K562 (cell line): ENCODE data around the gene TCEAL9. TPM values are rescaled to one million over a fixed set of nuclear protein-coding genes. Genes with fewer than 3 reads are reported as not detected.
A peak's percentile ranks its signal among the peaks of the same experiment; 100 is the strongest.

Experiments used
- ATAC-seq: fragments of 200-7000 bp; cut with Tn5 transposase; 3 replicates; pipeline ENCODE4 v1.9.1; 2020; ENCODE audit warnings: moderate library complexity
- BruUV-seq: library from RNA; stranded (reverse); fragments of 400-500 nt; replicated peaks from 2 replicates; lab custom pipeline; 2021; lab: Mats Ljungman, UMichigan
- CTCF ChIA-PET: fragments of 300-600 bp; formaldehyde crosslinking; extraction: SDS; loops from one replicate; lab custom pipeline; 2021; ENCODE audit warnings: low intra/inter-chr PET ratio; lab: Yijun Ruan, JAX
- POLR2A ChIA-PET: fragments of 300-600, 350-650 bp; sonication (Branson Sonifier 250); formaldehyde crosslinking; extraction: SDS; loops from one replicate; lab custom pipeline; 2021; ENCODE audit warnings: antibody characterized with exemption, inconsistent platforms; lab: Yijun Ruan, JAX
- DNase-seq, 4 experiments: peaks; one replicate each; pipeline versions ENCODE4 v3.0.0 to v3.0.0-alpha.2; 2011 to 2018; ENCODE audit warnings: low spot score in 3 of 4, mixed read lengths in 3 of 4; ENCODE audit errors: extremely low read depth in 1 of 4
- FAIRE-seq: peaks from 2 replicates; lab custom pipeline; 2011; peaks lifted over from hg19 to GRCh38; lab: Jason Lieb, UNC
- H2AFZ ChIP-seq: 2 replicates; pipeline ENCODE4 v1.6.0; 2011; ENCODE audit warnings: low read depth, low read length, control low read depth, inconsistent platforms
- H3K27ac ChIP-seq: fragments of 200-600 bp; 3 replicates; pipeline ENCODE4 v1.8.0; 2011; ENCODE audit warnings: low read depth, mild to moderate bottlenecking, control low read depth, inconsistent platforms, low read length, moderate library complexity, mixed read lengths; ENCODE audit errors: extremely low read depth
- H3K27me3 ChIP-seq, 2 experiments: fragments of 300-600 bp in 1 of 2; 2 replicates in 1 of 2; 3 replicates in 1 of 2; pipeline versions ENCODE4 v1.6.0 to v1.8.0; 2011; ENCODE audit warnings: inconsistent platforms in 2 of 2, low read length in 2 of 2, mild to moderate bottlenecking in 1 of 2, mixed read lengths in 1 of 2, moderate library complexity in 1 of 2; ENCODE audit not compliant: control insufficient read depth in 2 of 2, insufficient read depth in 2 of 2
- H3K36me3 ChIP-seq: fragments of 300-600 bp; 3 replicates; pipeline ENCODE4 v1.8.0; 2011; ENCODE audit warnings: mild to moderate bottlenecking, low read length, inconsistent platforms; ENCODE audit not compliant: control insufficient read depth, insufficient read depth
- H3K4me1 ChIP-seq, 2 experiments: fragments of 200-600 bp in 1 of 2; replicated peaks in 1 of 2; 2 replicates in 1 of 2; 3 replicates in 1 of 2; pipeline versions ENCODE4 v1.5.1 to v1.8.0; 2011; ENCODE audit warnings: inconsistent platforms in 2 of 2, low read length in 2 of 2, mild to moderate bottlenecking in 1 of 2, mixed read lengths in 1 of 2, moderate library complexity in 1 of 2; ENCODE audit not compliant: control insufficient read depth in 2 of 2, insufficient read depth in 2 of 2
- H3K4me2 ChIP-seq: 2 replicates; pipeline ENCODE4 v1.6.1; 2011; ENCODE audit warnings: low read length, control low read depth, inconsistent platforms, mixed read lengths; ENCODE audit not compliant: insufficient read depth
- H3K4me3 ChIP-seq: fragments of 200-600 bp; sonication (generic), shearing (Covaris generic); 2 replicates; pipeline ENCODE4 v1.5.1; 2016; ENCODE audit warnings: control low read depth, inconsistent platforms
- H3K79me2 ChIP-seq: fragments of 200-600 bp; 3 replicates; pipeline ENCODE4 v1.8.0; 2011; ENCODE audit warnings: low read length, inconsistent platforms; ENCODE audit not compliant: control insufficient read depth, insufficient read depth
- H3K9ac ChIP-seq, 2 experiments: 2 replicates each; pipeline versions ENCODE4 v1.6.0 to v1.6.1; 2011; ENCODE audit warnings: low read depth in 2 of 2, low read length in 2 of 2, control low read depth in 1 of 2, inconsistent platforms in 1 of 2, mild to moderate bottlenecking in 1 of 2, mixed read lengths in 1 of 2; ENCODE audit not compliant: insufficient read depth in 1 of 2
- H3K9me1 ChIP-seq: one replicate; pipeline ENCODE4 v1.6.0; 2011; ENCODE audit warnings: inconsistent platforms, mild to moderate bottlenecking, low read length, moderate library complexity; ENCODE audit not compliant: control insufficient read depth, insufficient read depth
- H3K9me3 ChIP-seq: replicated peaks from 2 replicates; pipeline ENCODE4 v1.5.1; 2011; ENCODE audit warnings: low read depth, low read length, inconsistent platforms; ENCODE audit not compliant: control insufficient read depth, insufficient read depth
- H4K20me1 ChIP-seq: replicated peaks from 2 replicates; pipeline ENCODE4 v1.6.1; 2011; ENCODE audit warnings: low read length, inconsistent platforms, mixed read lengths; ENCODE audit not compliant: control insufficient read depth, insufficient read depth
- CREM ChIP-seq: IDR thresholded peaks from 2 replicates; pipeline ENCODE4 v1.6.1; 2014; ENCODE audit warnings: antibody characterized with exemption, low read depth
- DMBX1 ChIP-seq: fragments of 250-450 bp; sonication (Bioruptor Pico); IDR thresholded peaks from 2 replicates; pipeline ENCODE4 v1.8.0; 2022; ENCODE audit warnings: inconsistent platforms, mild to moderate bottlenecking, moderate library complexity, borderline replicate concordance
- DPF2 ChIP-seq: fragments of 450-650 bp; IDR thresholded peaks from 2 replicates; pipeline ENCODE4 v1.6.1; 2016
- ERF ChIP-seq: fragments of 450-650 bp; formaldehyde crosslinking; IDR thresholded peaks from 2 replicates; pipeline ENCODE4 v1.4.0; 2020; ENCODE audit warnings: mild to moderate bottlenecking, mixed read lengths
- MEIS2 ChIP-seq: fragments of 450-650 bp; IDR thresholded peaks from 2 replicates; pipeline ENCODE4 v1.6.1; 2014; ENCODE audit warnings: mild to moderate bottlenecking; ENCODE audit not compliant: partially characterized antibody
- MTA3 ChIP-seq: fragments of 450-650 bp; formaldehyde crosslinking; IDR thresholded peaks from 2 replicates; pipeline ENCODE4 v1.6.1; 2017; ENCODE audit warnings: mild to moderate bottlenecking, borderline replicate concordance
- SMAD4 ChIP-seq: fragments of 250-450 bp; sonication (Bioruptor Pico); conservative IDR thresholded peaks from 2 replicates; pipeline ENCODE4 v1.8.0; 2021; ENCODE audit warnings: inconsistent platforms, mild to moderate bottlenecking, moderate library complexity
- STAT5B ChIP-seq: fragments of 250-450 bp; sonication (Bioruptor Pico); IDR thresholded peaks from 2 replicates; pipeline ENCODE4 v1.8.0; 2021; ENCODE audit warnings: mild to moderate bottlenecking, inconsistent platforms
- ZNF324 ChIP-seq: fragments of 250-450 bp; sonication (Bioruptor Pico); IDR thresholded peaks from 2 replicates; pipeline ENCODE4 v1.4.0; 2020; ENCODE audit warnings: mild to moderate bottlenecking
- ZNF76 ChIP-seq: fragments of 250-450 bp; sonication (Bioruptor Pico); IDR thresholded peaks from 2 replicates; pipeline ENCODE4 v1.4.0; 2020; ENCODE audit warnings: mild to moderate bottlenecking, moderate library complexity, borderline replicate concordance
- WGBS: fragments of 100-300 bp; shearing (Covaris generic); methylation state at CpG from one replicate; pipeline ENCODE4 v1.1.6; 2016; ENCODE audit warnings: low coverage, mixed read lengths; ENCODE audit not compliant: insufficient coverage; ENCODE audit errors: missing lambda C conversion rate; 5-methylcytosine and 5-hydroxymethylcytosine counted together
- in situ Hi-C: fragments of 300-500 bp; cut with MboI; formaldehyde crosslinking; loops from 4 replicates; pipeline ENCODE4 v1.15.0; 2018; ENCODE audit warnings: inconsistent platforms, mixed read lengths
- intact Hi-C: fragments of 100-400 bp; cut with micrococcal nuclease; formaldehyde crosslinking; loops from 2 replicates; pipeline ENCODE4 v1.14.2; 2022
- polyA plus RNA-seq, 8 experiments: library from polyadenylated mRNA; depleted of rRNA in 4 of 8; stranded (reverse) in 5 of 8; unstranded in 3 of 8; fragments of >200 nt; fragmentation: Nextera tagmentation in 2 of 8; fragmentation: Illumina TruSeq in 1 of 8; extraction: Ambion mirVana in 2 of 8; extraction: Trizol in 1 of 8; gene quantifications; 2 replicates each; pipeline versions ENCODE4 v1.2.1 to v1.2.3, GENCODE V29; 2011 to 2014; ENCODE audit warnings: inconsistent platforms in 1 of 8, missing spikeins in 1 of 8
- total RNA-seq, 7 experiments: library from RNA; depleted of rRNA in 6 of 7; stranded (reverse); fragments of >200 nt in 6 of 7; fragmentation: Illumina TruSeq in 2 of 7; extraction: Trizol in 2 of 7; gene quantifications; 2 replicates each; pipeline versions ENCODE4 v1.2.1 to v1.2.3, GENCODE V29; 2011 to 2021; ENCODE audit warnings: low replicate concordance in 1 of 7
- TF ChIP-seq, protein P1 (sequence below): sonication (generic); IDR thresholded peaks from 2 replicates; pipeline ENCODE4 v1.6.1; 2016
- TF ChIP-seq, protein P2 (sequence below), 2 experiments: IDR thresholded peaks; 2 replicates each; pipeline ENCODE4 v1.6.1; 2011; ENCODE audit warnings: borderline replicate concordance in 1 of 2, control low read depth in 1 of 2, low read depth in 1 of 2, low read length in 1 of 2, mild to moderate bottlenecking in 1 of 2, mixed read lengths in 1 of 2, moderate library complexity in 1 of 2; ENCODE audit not compliant: insufficient read depth in 1 of 2, insufficient read length in 1 of 2, poor library complexity in 1 of 2, severe bottlenecking in 1 of 2; ENCODE audit errors: extremely low read depth in 1 of 2
- TF ChIP-seq, protein P3 (sequence below): fragments of 450-650 bp; IDR thresholded peaks from 2 replicates; pipeline ENCODE4 v1.6.1; 2016

The TCEAL9 gene
- total and polyA plus RNA-seq, 9 of the 15 experiments (the other 6 are each of a cell fraction or from before 2014, with no cell fraction given), result 16.2 to 106 (median 69.6) TPM

DNA sequence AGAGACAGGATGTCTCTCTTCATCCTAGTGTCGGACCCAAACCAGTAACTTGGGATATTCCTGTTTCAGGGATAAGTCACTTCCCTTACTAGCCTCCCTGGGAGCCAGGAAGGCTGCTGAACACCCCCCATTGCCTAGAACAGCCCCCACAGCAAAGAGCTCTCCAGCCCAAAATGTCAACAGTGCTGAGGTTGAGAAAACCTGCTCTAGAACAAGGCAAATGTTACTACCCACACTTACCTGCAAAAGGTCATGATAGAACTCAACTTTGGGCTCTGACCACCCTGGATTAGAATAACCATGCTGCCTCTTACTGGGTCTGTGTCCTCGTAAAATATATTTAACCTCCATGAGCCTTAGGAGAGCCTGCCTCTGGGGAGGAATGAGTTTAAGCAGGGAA lies 40.4 kb downstream of the TCEAL9 start:
- 38% methylated on average over 2 of the region's 2 CpGs for WGBS
- Histone ChIP-seq H3K4me2 (no peak overlapping the region), H3K9me3 (no peaks in the 10 kb centered on the region), H4K20me1 (no peaks in the 10 kb centered on the region)
- ATAC-seq, result no peak
- CTCF ChIA-PET, result no interaction called here
- TF ChIP-seq, protein P1, sequence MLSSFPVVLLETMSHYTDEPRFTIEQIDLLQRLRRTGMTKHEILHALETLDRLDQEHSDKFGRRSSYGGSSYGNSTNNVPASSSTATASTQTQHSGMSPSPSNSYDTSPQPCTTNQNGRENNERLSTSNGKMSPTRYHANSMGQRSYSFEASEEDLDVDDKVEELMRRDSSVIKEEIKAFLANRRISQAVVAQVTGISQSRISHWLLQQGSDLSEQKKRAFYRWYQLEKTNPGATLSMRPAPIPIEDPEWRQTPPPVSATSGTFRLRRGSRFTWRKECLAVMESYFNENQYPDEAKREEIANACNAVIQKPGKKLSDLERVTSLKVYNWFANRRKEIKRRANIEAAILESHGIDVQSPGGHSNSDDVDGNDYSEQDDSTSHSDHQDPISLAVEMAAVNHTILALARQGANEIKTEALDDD, result no peak
- no peak for TF ChIP-seq MTA3
- no peak for TF ChIP-seq DMBX1 (CRISPR knock-in tag)
- TF ChIP-seq, all 486 proteins: peak for 0
- no peaks in the 10 kb centered on the region for H3K9me1 ChIP-seq
- H3K9ac ChIP-seq, result no peak overlapping the region
- H3K27ac ChIP-seq, result no peak overlapping the region
- no peak overlapping the region for H2AFZ ChIP-seq
- POLR2A ChIA-PET, result no interaction called here
- no TSS peak for BruUV-seq
- DNase-seq (no peak), FAIRE-seq (no peak)
- H3K4me1 ChIP-seq, result peaks cover 0 to 11% of the 10 kb centered on the region in 2 experiments; a peak in 3 of 5 replicates
- no peaks in the 10 kb centered on the region for H3K79me2 ChIP-seq
- intact Hi-C loops (no loop called here), in situ Hi-C loops (no loop called here)
- no peaks in the 10 kb centered on the region for H3K36me3 ChIP-seq
- no peak overlapping the region for H3K4me3 ChIP-seq
- no peaks in the 10 kb centered on the region for H3K27me3 ChIP-seq

DNA sequence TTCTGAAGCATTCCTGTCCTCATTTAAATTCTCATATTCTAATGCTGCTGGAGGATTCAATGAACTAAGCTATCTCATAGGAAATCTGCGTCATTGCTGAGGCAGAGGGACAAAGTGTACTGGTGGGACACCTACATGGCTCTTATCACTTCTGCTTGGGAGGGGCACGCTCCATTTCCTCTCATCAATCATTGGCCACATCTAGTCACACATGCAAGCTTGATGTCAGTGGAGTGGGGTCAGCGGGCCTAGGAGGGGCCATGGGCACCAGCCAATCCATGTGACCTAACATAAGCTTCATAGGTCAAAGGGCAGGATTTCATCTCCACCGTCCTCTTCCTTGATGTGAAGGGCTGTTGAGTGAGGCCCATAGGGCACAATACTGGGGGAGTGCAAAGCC lies 41.4 kb downstream of the TCEAL9 start:
- intact Hi-C loops (no loop called here), in situ Hi-C loops (no loop called here)
- ATAC-seq, result peak; percentile 45; the same call in 1 of the 3 replicates
- Histone ChIP-seq H3K36me3 (no peaks in the 10 kb centered on the region), H4K20me1 (no peaks in the 10 kb centered on the region), H2AFZ (peak overlapping the region; percentile 2; the same call in 1 of the 2 replicates), H3K4me1 (peaks cover 0 to 11% of the 10 kb centered on the region in 2 experiments; a peak in 3 of 5 replicates), H3K9me3 (no peaks in the 10 kb centered on the region), H3K79me2 (no peaks in the 10 kb centered on the region), H3K9me1 (no peaks in the 10 kb centered on the region), H3K9ac (no peak overlapping the region), H3K4me2 (no peak overlapping the region), H3K27me3 (no peaks in the 10 kb centered on the region), H3K4me3 (no peak overlapping the region), H3K27ac (peak overlapping the region; percentile 74; the same call in 1 of the 3 replicates)
- CTCF ChIA-PET, result no interaction called here
- no peak for DNase-seq
- no TSS peak for BruUV-seq
- WGBS, result 15% methylated on average over 4 of the region's 4 CpGs
- no peak for FAIRE-seq
- POLR2A ChIA-PET, result interaction anchor here (0.6 kb wide), 2 partner anchors 75 to 295 kb away, joined by 3 to 4 read pairs; no protein-coding TSS in a partner anchor
- TF ChIP-seq SMAD4 (CRISPR knock-in tag) (no peak), DPF2 (no peak), CREM (no peak), MEIS2 (peak; percentile 39), DMBX1 (CRISPR knock-in tag) (peak; percentile 47; the same call in 1 of the 2 replicates), ZNF76 (no peak), ZNF324 (no peak), ERF (CRISPR knock-in tag) (no peak), STAT5B (no peak)
- TF ChIP-seq, protein P2, sequence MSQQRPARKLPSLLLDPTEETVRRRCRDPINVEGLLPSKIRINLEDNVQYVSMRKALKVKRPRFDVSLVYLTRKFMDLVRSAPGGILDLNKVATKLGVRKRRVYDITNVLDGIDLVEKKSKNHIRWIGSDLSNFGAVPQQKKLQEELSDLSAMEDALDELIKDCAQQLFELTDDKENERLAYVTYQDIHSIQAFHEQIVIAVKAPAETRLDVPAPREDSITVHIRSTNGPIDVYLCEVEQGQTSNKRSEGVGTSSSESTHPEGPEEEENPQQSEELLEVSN (IDR thresholded peaks at IDR 0.05; ENCODE audit: borderline replicate concordance in 1 of 2, extremely low read depth in 1 of 2, insufficient read depth in 1 of 2, insufficient read length in 1 of 2, low read depth in 1 of 2, low read length in 1 of 2, poor library complexity in 1 of 2, severe bottlenecking in 1 of 2), result no peak
- TF ChIP-seq, protein P3, sequence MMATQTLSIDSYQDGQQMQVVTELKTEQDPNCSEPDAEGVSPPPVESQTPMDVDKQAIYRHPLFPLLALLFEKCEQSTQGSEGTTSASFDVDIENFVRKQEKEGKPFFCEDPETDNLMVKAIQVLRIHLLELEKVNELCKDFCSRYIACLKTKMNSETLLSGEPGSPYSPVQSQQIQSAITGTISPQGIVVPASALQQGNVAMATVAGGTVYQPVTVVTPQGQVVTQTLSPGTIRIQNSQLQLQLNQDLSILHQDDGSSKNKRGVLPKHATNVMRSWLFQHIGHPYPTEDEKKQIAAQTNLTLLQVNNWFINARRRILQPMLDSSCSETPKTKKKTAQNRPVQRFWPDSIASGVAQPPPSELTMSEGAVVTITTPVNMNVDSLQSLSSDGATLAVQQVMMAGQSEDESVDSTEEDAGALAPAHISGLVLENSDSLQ, result peak; percentile 15; the same call in 1 of the 2 replicates
